Liver (tissue), 9 donors: ENCODE measurements around the gene TCF12. TPM values are rescaled to one million over a fixed set of nuclear protein-coding genes. Genes with fewer than 3 reads are reported as not detected.

Experiments used
- DNase-seq: peaks from one replicate; pipeline ENCODE4 v3.0.0-alpha.2; 2017; ENCODE audit warnings: low spot score
- H3K27ac ChIP-seq, 2 donors: one replicate each; pipeline ENCODE4 v1.7.0; 2013; ENCODE audit warnings: inconsistent platforms in 2 of 2, low read length in 2 of 2, control low read depth in 1 of 2, low read depth in 1 of 2, mild to moderate bottlenecking in 1 of 2
- H3K27me3 ChIP-seq, 4 donors: one replicate each; pipeline versions ENCODE4 v1.6.1 to v1.7.0; 2013; ENCODE audit warnings: low read length in 3 of 4, inconsistent platforms in 1 of 4, mild to moderate bottlenecking in 1 of 4, moderate library complexity in 1 of 4; ENCODE audit not compliant: control insufficient read depth in 4 of 4, insufficient read depth in 4 of 4
- H3K36me3 ChIP-seq, 4 donors: one replicate each; pipeline versions ENCODE4 v1.6.1 to v1.7.0; 2013; ENCODE audit warnings: low read length in 3 of 4, mild to moderate bottlenecking in 3 of 4, low read depth in 1 of 4, moderate library complexity in 1 of 4; ENCODE audit not compliant: control insufficient read depth in 4 of 4, insufficient read depth in 3 of 4
- H3K4me1 ChIP-seq, 4 donors: one replicate each; pipeline versions ENCODE4 v1.6.1 to v1.7.0; 2013; ENCODE audit warnings: low read length in 3 of 4, mild to moderate bottlenecking in 3 of 4, moderate library complexity in 1 of 4; ENCODE audit not compliant: control insufficient read depth in 4 of 4, insufficient read depth in 4 of 4
- H3K4me3 ChIP-seq, 3 donors: one replicate each; pipeline versions ENCODE4 v1.6.1 to v1.7.0; 2013; ENCODE audit warnings: low read length in 3 of 3, control low read depth in 1 of 3, low read depth in 1 of 3, mild to moderate bottlenecking in 1 of 3
- H3K9ac ChIP-seq, 2 donors: one replicate each; pipeline ENCODE4 v1.7.0; 2013; ENCODE audit warnings: low read length in 2 of 2, mild to moderate bottlenecking in 2 of 2, moderate library complexity in 2 of 2, control low read depth in 1 of 2, low read depth in 1 of 2
- H3K9me3 ChIP-seq, 4 donors: one replicate each; pipeline versions ENCODE4 v1.6.1 to v1.7.0; 2013; ENCODE audit warnings: low read length in 3 of 4; ENCODE audit not compliant: control insufficient read depth in 4 of 4
- ATF3 ChIP-seq: IDR thresholded peaks from 2 replicates; pipeline ENCODE4 v1.6.1; 2016; ENCODE audit warnings: antibody characterized with exemption
- FOXA1 ChIP-seq: IDR thresholded peaks from 2 replicates; pipeline ENCODE4 v1.6.1; 2016; ENCODE audit warnings: antibody characterized with exemption
- FOXA2 ChIP-seq: IDR thresholded peaks from 2 replicates; pipeline ENCODE4 v1.6.1; 2016; ENCODE audit warnings: antibody characterized with exemption
- GABPA ChIP-seq, 2 donors: IDR thresholded peaks in 1 of 2; conservative IDR thresholded peaks in 1 of 2; 2 replicates each; pipeline ENCODE4 v1.6.1; 2016; ENCODE audit warnings: antibody characterized with exemption in 2 of 2, mild to moderate bottlenecking in 1 of 2, moderate library complexity in 1 of 2
- HNF4A ChIP-seq, 2 donors: conservative IDR thresholded peaks; 2 replicates each; pipeline ENCODE4 v1.6.1; 2016; ENCODE audit warnings: antibody characterized with exemption in 2 of 2, mild to moderate bottlenecking in 2 of 2
- HNF4G ChIP-seq: IDR thresholded peaks from 2 replicates; pipeline ENCODE4 v1.6.1; 2016; ENCODE audit warnings: antibody characterized with exemption
- JUND ChIP-seq, 2 donors: IDR thresholded peaks; 2 replicates each; pipeline ENCODE4 v1.6.1; 2016; ENCODE audit warnings: antibody characterized with exemption in 2 of 2
- NR2F2 ChIP-seq: IDR thresholded peaks from 2 replicates; pipeline ENCODE4 v1.6.1; 2016; ENCODE audit warnings: antibody characterized with exemption
- RAD21 ChIP-seq, 2 donors: IDR thresholded peaks; 2 replicates each; pipeline ENCODE4 v1.6.1; 2016; ENCODE audit warnings: antibody characterized with exemption in 2 of 2, mild to moderate bottlenecking in 2 of 2
- REST ChIP-seq: IDR thresholded peaks from 2 replicates; pipeline ENCODE4 v1.6.1; 2016; ENCODE audit warnings: antibody characterized with exemption, mild to moderate bottlenecking
- RXRA ChIP-seq, 2 donors: IDR thresholded peaks; 2 replicates each; pipeline ENCODE4 v1.6.1; 2017 to 2018; ENCODE audit warnings: antibody characterized with exemption in 2 of 2, mild to moderate bottlenecking in 1 of 2
- SP1 ChIP-seq: IDR thresholded peaks from 2 replicates; pipeline ENCODE4 v1.6.1; 2018; ENCODE audit warnings: antibody characterized with exemption, mild to moderate bottlenecking
- TAF1 ChIP-seq: conservative IDR thresholded peaks from 2 replicates; pipeline ENCODE4 v1.6.1; 2016; ENCODE audit warnings: antibody characterized with exemption, mild to moderate bottlenecking
- YY1 ChIP-seq: IDR thresholded peaks from 2 replicates; pipeline ENCODE4 v1.6.1; 2016; ENCODE audit warnings: antibody characterized with exemption, mild to moderate bottlenecking
- WGBS: extraction: QIAGEN DNeasy Blood & Tissue Kit; methylation state at CpG from one replicate; pipeline ENCODE4 v1.1.7; 2013; 5-methylcytosine and 5-hydroxymethylcytosine counted together
- polyA plus RNA-seq, 2 donors: library from polyadenylated mRNA; stranded (reverse) in 1 of 2; unstranded in 1 of 2; fragments of 200-250 nt in 1 of 2; fragments of >200 nt in 1 of 2; fragmentation: Nextera tagmentation in 1 of 2; extraction: Ambion mirVana in 1 of 2; gene quantifications; one replicate each; pipeline versions ENCODE4 v1.2.1 to v1.2.3, GENCODE V29; 2013 to 2015
- total RNA-seq, 2 donors: library from RNA; depleted of rRNA; stranded (reverse); fragments of >200 nt; gene quantifications; one replicate each; pipeline ENCODE4 v1.2.3, GENCODE V29; 2014
- TF ChIP-seq, protein P1 (sequence below): fragments of 150-350 bp; IDR thresholded peaks from 2 replicates; pipeline ENCODE4 v1.5.1; 2017; ENCODE audit warnings: improper control_type of control experiment, low read depth, low read length; ENCODE audit not compliant: missing input control
- donor health status: healthy.
- donor health status: healthy.
- donor health status: healthy.
- donor health status: healthy.
- donor health status: healthy.

Gene TCF12
- total and polyA plus RNA-seq, 4 donors, result 8.7 to 38.3 (median 22.3) TPM

DNA sequence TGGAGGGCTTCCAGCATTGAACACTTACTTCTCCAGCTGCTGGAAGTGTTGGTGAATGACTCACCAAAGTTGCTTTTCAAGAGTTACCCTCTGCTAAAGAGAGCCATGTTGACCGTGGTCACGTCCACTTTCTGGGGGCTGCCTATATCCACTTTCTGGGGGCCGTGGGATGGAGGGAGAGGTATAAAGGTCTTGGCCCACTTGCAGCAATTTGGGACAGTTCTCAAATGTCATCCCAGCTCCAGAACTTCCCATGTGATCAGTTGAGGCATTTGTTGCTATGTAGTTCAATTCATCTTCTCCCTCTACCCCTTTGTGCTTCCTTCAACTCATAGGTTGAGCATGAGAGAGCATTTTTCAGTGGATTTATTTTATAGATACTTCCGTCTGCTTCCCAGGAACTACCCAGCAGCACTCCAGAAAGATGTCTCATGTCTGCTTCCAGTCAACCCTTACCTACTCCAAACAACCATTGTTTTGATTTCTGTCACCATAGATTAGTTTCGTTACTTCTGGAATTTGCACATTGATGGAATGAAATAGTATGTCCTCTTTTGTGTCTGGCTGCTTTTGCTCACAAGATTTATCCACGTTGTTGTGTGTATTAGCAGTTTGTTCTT, 130.6 kb downstream of the TCF12 start:
- H3K4me1 ChIP-seq, result peaks cover 3 to 7% (median 5%) of the 10 kb centered on the region in 4 donors
- no peak overlapping the region for H3K27ac ChIP-seq
- TF ChIP-seq GABPA (IDR thresholded peaks at IDR 0.05 in 1 of 2, conservative IDR thresholded peaks at IDR 0.05 in 1 of 2) (no peak), HNF4G (no peak), HNF4A (conservative IDR thresholded peaks at IDR 0.05) (no peak)
- H3K9ac ChIP-seq, result no peak overlapping the region
- no peak overlapping the region for H3K4me3 ChIP-seq
- DNase-seq, result no peak
- H3K9me3 ChIP-seq, result no peaks in the 10 kb centered on the region
- H3K27me3 ChIP-seq, result no peaks in the 10 kb centered on the region
- no peaks in the 10 kb centered on the region for H3K36me3 ChIP-seq
- 94% methylated on average over 6 of the region's 6 CpGs for WGBS

DNA sequence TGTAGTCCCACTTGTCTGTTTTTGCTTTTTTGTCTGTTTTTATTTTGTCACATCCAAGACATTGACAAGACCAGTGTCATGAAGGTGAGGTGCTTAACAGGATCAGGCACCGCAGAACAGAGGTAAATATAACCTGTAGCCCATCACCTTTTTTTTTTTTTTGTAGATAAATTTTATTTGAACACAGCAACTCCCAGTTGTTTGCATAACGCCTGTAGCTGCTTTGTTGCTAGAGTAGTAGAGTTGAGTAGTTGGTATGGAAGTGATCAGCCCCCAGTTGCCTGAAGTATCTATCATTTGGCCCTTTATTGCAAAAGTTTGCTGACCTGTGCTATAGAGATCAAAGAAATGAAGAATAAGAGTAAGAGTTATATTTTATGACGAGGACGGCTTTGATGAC, 135.0 kb downstream of the TCF12 start:
- DNase-seq, result no peak
- H3K9me3 ChIP-seq, result no peaks in the 10 kb centered on the region
- no peaks in the 10 kb centered on the region for H3K27me3 ChIP-seq
- 53% methylated on average over 4 of the region's 4 CpGs for WGBS
- H3K9ac ChIP-seq, result no peak overlapping the region
- H3K4me3 ChIP-seq, result no peak overlapping the region
- peaks cover 3 to 11% (median 6%) of the 10 kb centered on the region in 4 donors for H3K4me1 ChIP-seq
- TF ChIP-seq RXRA (IDR thresholded peaks at IDR 0.05) (no peak), TAF1 (no peak), NR2F2 (no peak), YY1 (no peak), REST (no peak), HNF4A (conservative IDR thresholded peaks at IDR 0.05) (no peak), FOXA2 (no peak), JUND (IDR thresholded peaks at IDR 0.05) (no peak), RAD21 (IDR thresholded peaks at IDR 0.05) (no peak), ATF3 (no peak), FOXA1 (no peak), SP1 (no peak)
- TF ChIP-seq, protein P1, sequence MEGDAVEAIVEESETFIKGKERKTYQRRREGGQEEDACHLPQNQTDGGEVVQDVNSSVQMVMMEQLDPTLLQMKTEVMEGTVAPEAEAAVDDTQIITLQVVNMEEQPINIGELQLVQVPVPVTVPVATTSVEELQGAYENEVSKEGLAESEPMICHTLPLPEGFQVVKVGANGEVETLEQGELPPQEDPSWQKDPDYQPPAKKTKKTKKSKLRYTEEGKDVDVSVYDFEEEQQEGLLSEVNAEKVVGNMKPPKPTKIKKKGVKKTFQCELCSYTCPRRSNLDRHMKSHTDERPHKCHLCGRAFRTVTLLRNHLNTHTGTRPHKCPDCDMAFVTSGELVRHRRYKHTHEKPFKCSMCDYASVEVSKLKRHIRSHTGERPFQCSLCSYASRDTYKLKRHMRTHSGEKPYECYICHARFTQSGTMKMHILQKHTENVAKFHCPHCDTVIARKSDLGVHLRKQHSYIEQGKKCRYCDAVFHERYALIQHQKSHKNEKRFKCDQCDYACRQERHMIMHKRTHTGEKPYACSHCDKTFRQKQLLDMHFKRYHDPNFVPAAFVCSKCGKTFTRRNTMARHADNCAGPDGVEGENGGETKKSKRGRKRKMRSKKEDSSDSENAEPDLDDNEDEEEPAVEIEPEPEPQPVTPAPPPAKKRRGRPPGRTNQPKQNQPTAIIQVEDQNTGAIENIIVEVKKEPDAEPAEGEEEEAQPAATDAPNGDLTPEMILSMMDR, result no peak
- no peak overlapping the region for H3K27ac ChIP-seq
- no peaks in the 10 kb centered on the region for H3K36me3 ChIP-seq
